Activated T-cell treated with anti-CD3 and anti-CD28 coated beads, Interleukin-2, amount 50 U/mL, for 48 hours (primary cell): ENCODE data around the gene IRF9.
A peak's percentile ranks its signal among the peaks of the same experiment; 100 is the strongest.

Experiments
- DNase-seq, 2 experiments: peaks; one replicate each; pipeline ENCODE4 v3.0.0-alpha.2; 2020

Gene IRF9, protein sequence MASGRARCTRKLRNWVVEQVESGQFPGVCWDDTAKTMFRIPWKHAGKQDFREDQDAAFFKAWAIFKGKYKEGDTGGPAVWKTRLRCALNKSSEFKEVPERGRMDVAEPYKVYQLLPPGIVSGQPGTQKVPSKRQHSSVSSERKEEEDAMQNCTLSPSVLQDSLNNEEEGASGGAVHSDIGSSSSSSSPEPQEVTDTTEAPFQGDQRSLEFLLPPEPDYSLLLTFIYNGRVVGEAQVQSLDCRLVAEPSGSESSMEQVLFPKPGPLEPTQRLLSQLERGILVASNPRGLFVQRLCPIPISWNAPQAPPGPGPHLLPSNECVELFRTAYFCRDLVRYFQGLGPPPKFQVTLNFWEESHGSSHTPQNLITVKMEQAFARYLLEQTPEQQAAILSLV

DNA sequence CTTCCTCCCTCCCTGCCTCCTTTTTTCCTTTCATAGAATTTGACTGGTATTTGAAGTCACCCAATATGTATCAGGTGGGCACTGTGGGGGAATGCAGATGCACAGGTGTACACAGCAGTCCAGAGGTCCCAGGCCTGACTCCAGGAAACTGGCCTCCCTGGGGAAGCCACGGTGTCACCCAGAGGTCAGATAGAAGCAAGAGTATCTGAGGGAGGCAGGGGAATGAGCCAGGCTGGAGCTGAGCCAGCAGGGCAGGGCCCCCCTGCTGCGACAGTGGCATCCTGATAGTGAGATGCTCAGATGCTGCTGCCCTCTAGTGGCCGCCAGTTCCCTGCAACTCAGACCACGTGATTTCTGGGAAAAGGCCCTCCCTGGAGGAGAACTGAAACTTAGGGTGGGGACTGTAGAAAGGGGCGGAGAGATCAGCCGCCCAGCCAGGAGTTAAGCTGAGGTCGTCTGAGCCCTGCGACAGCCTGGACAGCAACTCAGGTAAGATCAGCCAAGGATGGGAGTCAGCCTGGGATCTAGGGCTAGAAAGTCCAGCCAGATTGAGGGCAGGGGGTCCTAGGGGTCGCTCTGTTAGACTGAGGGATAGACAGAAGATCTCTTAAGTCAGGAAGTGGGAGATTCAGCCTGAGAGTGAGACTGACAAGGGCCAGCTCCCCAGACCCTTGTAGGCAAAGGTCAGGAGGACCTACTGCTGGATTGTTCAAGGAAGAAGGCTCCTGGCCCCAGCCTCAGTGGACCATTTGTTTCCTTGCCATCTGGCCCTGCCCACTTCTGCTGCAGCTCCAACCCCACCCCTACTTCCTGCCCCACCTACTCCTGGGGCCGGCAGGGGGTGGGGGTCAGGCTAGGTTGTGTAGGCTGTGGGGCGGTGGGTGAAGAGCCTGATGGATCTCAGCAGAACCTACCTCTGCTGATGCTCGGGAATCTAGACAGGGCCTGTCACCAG is at the start of gene IRF9:
TSS of gene IRF9 (plus strand) at position 416 of the 955 bp plus-strand sequence. CDS start 880 bp downstream, outside the sequence.
- peak; percentile 100 for DNase-seq

DNA sequence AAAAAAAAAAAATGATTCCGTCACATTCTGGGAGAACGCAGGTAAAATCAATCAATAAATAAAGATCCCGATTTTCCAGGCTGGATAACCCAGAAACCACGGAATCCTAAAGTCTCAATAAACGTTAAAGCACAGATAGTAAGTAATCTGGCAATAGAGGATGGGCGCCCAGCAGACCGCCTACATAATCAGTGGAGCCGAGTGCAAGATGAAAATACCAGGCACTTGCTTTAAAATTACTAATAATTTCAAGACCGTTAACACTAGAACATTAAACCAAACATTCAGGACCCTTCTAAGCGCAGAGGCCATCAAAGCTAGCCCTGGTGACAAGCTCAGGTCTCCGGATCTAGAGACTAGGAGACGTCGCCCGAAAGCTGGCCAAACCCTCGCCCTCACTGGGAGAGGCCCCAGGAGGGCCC is 47.7 kb upstream of the IRF9 start:
- no peak for DNase-seq

GRCh38 chr14:24113801-24114531 is 47.1 kb upstream of the IRF9 start:
- peak; percentile 88 for DNase-seq

DNA sequence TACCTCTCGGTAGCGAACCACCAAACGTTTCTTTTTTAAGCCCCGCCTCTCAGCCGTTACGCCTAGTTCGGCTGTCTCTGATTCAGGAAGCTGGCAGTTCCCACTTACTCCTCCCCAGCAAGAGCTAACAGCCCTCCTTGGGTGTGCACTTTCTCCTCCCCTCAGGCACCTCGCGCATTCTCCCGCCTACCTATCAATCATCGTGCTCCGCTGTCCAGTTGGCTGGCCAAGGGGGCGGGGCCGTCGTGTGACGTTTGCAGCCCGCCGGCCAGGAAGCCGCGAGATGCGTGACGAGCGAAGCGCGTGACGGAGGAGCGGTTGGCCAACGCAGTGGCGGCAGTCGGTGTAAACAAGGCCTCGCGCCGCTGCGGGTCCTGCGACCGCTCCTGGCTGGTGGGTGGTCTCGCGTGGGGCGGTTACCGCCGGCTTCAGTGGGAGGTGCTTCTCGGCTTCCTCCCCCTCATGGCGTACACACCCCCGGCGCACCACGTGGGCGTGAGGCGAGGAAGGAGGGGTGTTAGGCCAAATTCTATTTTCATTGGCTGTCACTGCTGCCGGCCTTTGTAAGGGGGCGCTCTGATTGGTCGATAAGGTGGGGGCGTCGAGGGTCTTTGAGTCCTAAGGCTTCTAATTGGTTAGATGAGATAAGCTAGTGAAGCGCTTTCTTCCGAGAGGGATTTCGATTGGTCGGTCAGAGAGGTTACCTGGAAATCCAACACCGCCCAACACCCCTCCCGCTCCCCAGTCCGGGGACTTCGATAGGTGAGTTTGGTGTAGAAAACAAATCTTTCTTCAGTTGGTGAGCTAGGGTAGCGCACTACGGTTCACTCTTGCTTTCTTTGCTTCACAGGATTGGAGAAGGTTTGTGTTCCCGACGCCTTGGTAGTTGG is 46.3 kb upstream of the IRF9 start, which contains the start of the genes DCAF11 and NRL:
TSS of gene DCAF11 (plus strand) at position 246 of the 890 bp plus-strand sequence. CDS start 818 bp downstream, outside the sequence.
TSS of gene NRL (minus strand) at position 418 of the 890 bp plus-strand sequence. CDS start 32,101 bp downstream, outside the sequence.
- peak; percentile 98 to 99 for DNase-seq

- DNase-seq, result no peak
Measured at GRCh38 chr14:24115422-24116127, 45.5 kb upstream of the IRF9 start.

GRCh38 chr14:24116128-24116814 is 44.8 kb upstream of the IRF9 start:
- DNase-seq, result no peak

- no peak for DNase-seq
Measured at GRCh38 chr14:24117179-24117578, 43.9 kb upstream of the IRF9 start.

DNA sequence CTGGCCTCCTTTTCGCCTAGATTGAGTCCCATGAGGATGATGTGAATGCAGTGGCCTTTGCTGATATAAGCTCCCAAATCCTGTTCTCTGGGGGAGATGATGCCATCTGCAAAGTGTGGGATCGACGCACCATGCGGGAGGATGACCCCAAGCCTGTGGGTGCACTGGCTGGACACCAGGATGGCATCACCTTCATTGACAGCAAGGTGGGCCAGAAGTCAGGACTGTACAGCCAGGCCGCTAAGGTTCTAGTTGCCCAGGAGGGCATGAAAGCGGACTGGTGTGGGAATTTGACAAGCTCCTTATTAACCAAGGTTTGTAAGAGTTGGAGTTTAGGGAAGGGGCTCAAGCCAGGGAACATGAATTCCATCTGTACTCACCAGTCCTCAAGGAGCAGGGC is 41.4 kb upstream of the IRF9 start:
- DNase-seq, result no peak

DNA sequence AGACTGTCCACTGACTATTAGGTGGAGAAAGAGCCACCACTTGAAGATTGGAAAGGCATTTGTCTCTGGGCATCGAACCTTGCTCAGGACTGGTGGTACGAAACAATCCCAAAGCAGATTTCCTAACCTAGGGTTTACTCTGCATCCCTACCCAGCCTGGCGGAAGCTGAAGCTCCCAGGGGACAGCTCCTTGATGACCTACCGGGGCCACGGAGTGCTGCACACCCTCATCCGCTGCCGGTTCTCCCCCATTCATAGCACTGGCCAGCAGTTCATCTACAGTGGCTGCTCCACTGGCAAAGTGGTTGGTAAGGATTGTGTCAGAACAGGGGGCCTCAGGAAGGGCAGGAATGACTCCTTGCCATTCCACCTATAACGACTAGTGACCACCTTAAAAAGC is 39.9 kb upstream of the IRF9 start:
- DNase-seq, result no peak

- no peak for DNase-seq
Measured at GRCh38 chr14:24122416-24122815, 38.6 kb upstream of the IRF9 start.

GRCh38 chr14:24122898-24123297 is 38.2 kb upstream of the IRF9 start:
- no peak for DNase-seq

- DNase-seq, result no peak
Measured at GRCh38 chr14:24123424-24124417, 37.3 kb upstream of the IRF9 start.

DNA sequence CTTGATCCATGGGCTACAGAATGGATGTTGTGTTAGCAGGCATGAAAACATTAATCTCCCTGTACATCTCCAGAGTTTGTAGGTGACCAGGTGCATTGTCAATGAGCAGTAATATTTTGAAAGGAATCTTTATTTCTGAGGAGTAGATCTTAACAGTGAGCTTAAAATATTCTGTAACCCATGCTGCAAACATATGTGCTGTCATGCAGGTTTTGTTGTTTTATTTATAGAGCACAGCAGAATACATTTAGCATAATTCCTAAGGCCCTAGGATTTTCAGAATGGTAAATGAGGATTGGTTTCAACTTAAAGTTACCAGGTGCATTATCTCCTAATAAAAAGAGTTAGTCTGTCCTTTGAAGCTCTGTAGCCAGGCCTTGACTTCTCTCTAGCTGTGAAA is 34.1 kb upstream of the IRF9 start:
- DNase-seq, result no peak

- DNase-seq, result no peak
Measured at GRCh38 chr14:24127673-24128072, 33.4 kb upstream of the IRF9 start.

DNA sequence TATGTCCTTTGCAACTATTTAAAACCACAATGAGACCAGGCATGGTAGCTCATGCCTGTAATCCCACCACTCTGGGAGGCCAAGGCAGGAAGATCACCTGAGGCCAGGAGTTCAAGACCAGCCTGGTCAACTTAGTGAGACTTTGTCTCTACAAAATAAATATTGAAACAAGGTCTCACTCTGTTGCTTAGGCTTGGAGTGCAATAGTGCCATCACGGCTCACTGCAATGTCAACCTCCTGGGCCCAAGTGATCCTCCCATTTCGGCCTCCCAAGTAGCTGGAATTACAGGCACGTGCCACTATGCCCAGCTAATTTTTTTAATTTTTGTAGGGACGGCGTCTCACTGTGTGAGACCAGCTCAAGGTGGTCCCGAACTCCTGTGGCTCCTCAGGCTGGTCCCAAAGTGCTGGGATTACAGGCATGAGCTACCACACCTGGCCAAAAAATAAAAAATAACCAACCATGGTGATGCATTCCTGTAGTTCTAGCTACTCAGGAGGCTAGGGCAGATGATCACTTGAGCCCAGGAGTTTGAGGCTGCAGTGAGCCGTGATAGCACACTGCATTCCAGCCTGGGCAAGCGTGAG is 31.6 kb upstream of the IRF9 start:
- DNase-seq, result no peak

GRCh38 chr14:24130380-24130716 is 30.7 kb upstream of the IRF9 start, which contains the start of gene FITM1:
FITM1 (plus strand) TSS chr14:24130659; CDS start chr14:24131564, 905 bp downstream.
- DNase-seq, result no peak

GRCh38 chr14:24130717-24131548 is 30.1 kb upstream of the IRF9 start:
- DNase-seq, result no peak

DNA sequence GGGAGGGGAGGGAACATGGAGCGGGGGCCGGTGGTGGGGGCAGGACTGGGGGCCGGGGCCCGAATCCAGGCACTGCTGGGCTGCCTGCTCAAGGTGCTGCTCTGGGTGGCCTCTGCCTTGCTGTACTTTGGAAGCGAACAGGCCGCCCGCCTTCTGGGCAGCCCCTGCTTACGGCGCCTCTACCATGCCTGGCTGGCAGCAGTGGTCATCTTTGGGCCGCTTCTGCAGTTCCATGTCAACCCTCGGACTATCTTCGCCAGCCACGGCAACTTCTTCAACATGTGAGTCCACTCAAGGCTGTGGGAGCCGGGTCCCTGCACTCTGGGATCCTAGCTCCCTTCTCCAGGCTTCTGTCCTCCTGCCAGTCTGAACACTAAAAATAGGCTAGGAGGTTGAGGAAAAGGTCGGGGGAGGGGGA is 29.5 kb upstream of the IRF9 start:
- DNase-seq, result no peak
